ENCODE results near the gene RNU4-1.

DNA sequence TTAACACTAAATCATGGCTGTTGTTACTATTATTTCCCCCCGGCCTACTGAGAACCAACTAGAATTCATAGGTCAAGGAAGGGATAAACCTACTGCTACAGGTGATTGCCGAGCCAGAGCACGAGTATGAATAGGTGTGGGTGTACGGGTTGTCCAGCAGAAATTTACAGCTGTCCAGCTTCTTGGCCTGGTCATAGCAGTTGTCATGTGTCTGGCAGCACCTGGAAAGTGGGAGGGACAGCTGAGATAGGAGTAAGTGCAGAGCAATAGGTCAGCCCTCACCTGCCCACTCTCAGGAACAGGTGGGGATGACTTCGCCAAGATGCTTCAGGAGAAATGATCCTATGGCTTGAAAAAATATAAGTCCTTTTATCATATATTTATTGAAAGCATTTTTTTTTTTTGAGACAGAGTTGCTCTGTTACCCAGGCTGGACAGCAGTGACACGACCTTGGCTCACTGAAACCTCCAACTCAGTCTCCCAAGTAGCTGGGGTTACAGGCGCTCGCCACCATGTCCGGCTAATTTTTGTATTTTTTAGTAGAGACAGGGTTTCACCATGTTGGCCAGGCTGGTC, 31.9 kb upstream of the RNU4-1 start:
- no peak for TF ChIP-seq POLR2AphosphoS5 (IDR thresholded peaks at IDR 0.05)
- TF ChIP-seq, protein P1, sequence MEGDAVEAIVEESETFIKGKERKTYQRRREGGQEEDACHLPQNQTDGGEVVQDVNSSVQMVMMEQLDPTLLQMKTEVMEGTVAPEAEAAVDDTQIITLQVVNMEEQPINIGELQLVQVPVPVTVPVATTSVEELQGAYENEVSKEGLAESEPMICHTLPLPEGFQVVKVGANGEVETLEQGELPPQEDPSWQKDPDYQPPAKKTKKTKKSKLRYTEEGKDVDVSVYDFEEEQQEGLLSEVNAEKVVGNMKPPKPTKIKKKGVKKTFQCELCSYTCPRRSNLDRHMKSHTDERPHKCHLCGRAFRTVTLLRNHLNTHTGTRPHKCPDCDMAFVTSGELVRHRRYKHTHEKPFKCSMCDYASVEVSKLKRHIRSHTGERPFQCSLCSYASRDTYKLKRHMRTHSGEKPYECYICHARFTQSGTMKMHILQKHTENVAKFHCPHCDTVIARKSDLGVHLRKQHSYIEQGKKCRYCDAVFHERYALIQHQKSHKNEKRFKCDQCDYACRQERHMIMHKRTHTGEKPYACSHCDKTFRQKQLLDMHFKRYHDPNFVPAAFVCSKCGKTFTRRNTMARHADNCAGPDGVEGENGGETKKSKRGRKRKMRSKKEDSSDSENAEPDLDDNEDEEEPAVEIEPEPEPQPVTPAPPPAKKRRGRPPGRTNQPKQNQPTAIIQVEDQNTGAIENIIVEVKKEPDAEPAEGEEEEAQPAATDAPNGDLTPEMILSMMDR (IDR thresholded peaks at IDR 0.05 in 8 of 11, conservative IDR thresholded peaks at IDR 0.05 in 3 of 11), result no peak
